KMS-11 (cell line): ENCODE measurements around the gene SLC25A13.

Source experiments
- H2AFZ ChIP-seq: fragments of 200-600 bp; sonication (generic); 2 replicates; pipeline ENCODE4 v1.6.1; 2016; ENCODE audit warnings: antibody characterized with exemption, mixed run types, low read depth
- H3K27ac ChIP-seq: fragments of 200-600 bp; sonication (generic); 2 replicates; pipeline ENCODE4 v1.6.1; 2016; ENCODE audit warnings: mild to moderate bottlenecking, mixed run types
- H3K27me3 ChIP-seq: fragments of 200-600 bp; sonication (generic); 2 replicates; pipeline ENCODE4 v1.6.1; 2017; ENCODE audit warnings: mild to moderate bottlenecking, low read depth, mixed run types, moderate library complexity; ENCODE audit not compliant: insufficient read depth
- H3K36me3 ChIP-seq: fragments of 200-600 bp; sonication (generic); 2 replicates; pipeline ENCODE4 v1.6.1; 2017; ENCODE audit warnings: mild to moderate bottlenecking, mixed run types; ENCODE audit not compliant: insufficient read depth
- H3K4me1 ChIP-seq: fragments of 200-600 bp; sonication (generic); 2 replicates; pipeline ENCODE4 v1.6.1; 2016; ENCODE audit warnings: mild to moderate bottlenecking, low read depth, mixed run types; ENCODE audit not compliant: poor library complexity, severe bottlenecking
- H3K4me2 ChIP-seq: fragments of 200-600 bp; sonication (generic); 2 replicates; pipeline ENCODE4 v1.7.0; 2016; ENCODE audit warnings: mild to moderate bottlenecking, mixed run types
- H3K4me3 ChIP-seq: fragments of 200-600 bp; sonication (generic); IDR thresholded peaks from 2 replicates; pipeline ENCODE4 v1.6.1; 2017; ENCODE audit warnings: low read depth, low read length, mixed read lengths; ENCODE audit not compliant: insufficient read depth
- H3K79me2 ChIP-seq: fragments of 200-600 bp; sonication (generic); 2 replicates; pipeline ENCODE4 v1.6.1; 2016; ENCODE audit warnings: low read depth, mixed run types; ENCODE audit not compliant: insufficient read depth
- H3K9ac ChIP-seq: fragments of 200-600 bp; sonication (generic); 2 replicates; pipeline ENCODE4 v1.6.1; 2016; ENCODE audit warnings: mild to moderate bottlenecking, mixed run types
- H4K20me1 ChIP-seq: fragments of 200-600 bp; sonication (generic); 2 replicates; pipeline ENCODE4 v1.6.1; 2016; ENCODE audit warnings: mild to moderate bottlenecking, mixed run types; ENCODE audit not compliant: insufficient read depth
- TF ChIP-seq, protein P1 (sequence below): fragments of 200-600 bp; sonication (generic); conservative IDR thresholded peaks from 2 replicates; pipeline ENCODE4 v1.6.1; 2017; ENCODE audit warnings: low read depth, mild to moderate bottlenecking, antibody characterized with exemption, low read length, moderate library complexity, mixed read lengths

SLC25A13 gene

DNA sequence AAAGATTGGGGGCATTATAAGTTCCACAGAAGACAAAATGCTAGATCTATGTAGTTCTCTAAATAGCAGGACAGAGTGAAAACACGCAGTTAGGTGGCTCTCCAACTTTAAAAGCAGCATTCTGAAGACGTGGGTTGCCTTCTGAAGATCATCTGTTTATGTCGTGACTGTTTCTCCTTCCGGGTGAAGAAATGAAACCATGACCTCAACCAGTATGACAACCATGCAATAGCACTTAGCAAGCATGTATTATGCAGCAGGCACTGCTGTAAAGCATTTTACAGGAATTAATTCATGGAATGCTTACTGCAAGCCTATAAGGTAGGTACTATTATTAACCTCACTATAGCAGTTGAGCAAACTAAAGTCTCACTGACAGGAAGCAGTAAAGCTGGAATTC lies 125.2 kb downstream of the SLC25A13 start:
- H3K9ac ChIP-seq = no peak overlapping the region
- H4K20me1 ChIP-seq = no peaks in the 10 kb centered on the region
- no peaks in the 10 kb centered on the region for H3K27me3 ChIP-seq
- no peaks in the 10 kb centered on the region for H3K4me1 ChIP-seq
- H3K4me3 ChIP-seq = no peak overlapping the region
- H3K79me2 ChIP-seq = no peaks in the 10 kb centered on the region
- no peak overlapping the region for H3K4me2 ChIP-seq
- no peak overlapping the region for H2AFZ ChIP-seq
- no peaks in the 10 kb centered on the region for H3K36me3 ChIP-seq
- H3K27ac ChIP-seq = no peak overlapping the region
- TF ChIP-seq, protein P1, sequence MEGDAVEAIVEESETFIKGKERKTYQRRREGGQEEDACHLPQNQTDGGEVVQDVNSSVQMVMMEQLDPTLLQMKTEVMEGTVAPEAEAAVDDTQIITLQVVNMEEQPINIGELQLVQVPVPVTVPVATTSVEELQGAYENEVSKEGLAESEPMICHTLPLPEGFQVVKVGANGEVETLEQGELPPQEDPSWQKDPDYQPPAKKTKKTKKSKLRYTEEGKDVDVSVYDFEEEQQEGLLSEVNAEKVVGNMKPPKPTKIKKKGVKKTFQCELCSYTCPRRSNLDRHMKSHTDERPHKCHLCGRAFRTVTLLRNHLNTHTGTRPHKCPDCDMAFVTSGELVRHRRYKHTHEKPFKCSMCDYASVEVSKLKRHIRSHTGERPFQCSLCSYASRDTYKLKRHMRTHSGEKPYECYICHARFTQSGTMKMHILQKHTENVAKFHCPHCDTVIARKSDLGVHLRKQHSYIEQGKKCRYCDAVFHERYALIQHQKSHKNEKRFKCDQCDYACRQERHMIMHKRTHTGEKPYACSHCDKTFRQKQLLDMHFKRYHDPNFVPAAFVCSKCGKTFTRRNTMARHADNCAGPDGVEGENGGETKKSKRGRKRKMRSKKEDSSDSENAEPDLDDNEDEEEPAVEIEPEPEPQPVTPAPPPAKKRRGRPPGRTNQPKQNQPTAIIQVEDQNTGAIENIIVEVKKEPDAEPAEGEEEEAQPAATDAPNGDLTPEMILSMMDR = no peak

DNA sequence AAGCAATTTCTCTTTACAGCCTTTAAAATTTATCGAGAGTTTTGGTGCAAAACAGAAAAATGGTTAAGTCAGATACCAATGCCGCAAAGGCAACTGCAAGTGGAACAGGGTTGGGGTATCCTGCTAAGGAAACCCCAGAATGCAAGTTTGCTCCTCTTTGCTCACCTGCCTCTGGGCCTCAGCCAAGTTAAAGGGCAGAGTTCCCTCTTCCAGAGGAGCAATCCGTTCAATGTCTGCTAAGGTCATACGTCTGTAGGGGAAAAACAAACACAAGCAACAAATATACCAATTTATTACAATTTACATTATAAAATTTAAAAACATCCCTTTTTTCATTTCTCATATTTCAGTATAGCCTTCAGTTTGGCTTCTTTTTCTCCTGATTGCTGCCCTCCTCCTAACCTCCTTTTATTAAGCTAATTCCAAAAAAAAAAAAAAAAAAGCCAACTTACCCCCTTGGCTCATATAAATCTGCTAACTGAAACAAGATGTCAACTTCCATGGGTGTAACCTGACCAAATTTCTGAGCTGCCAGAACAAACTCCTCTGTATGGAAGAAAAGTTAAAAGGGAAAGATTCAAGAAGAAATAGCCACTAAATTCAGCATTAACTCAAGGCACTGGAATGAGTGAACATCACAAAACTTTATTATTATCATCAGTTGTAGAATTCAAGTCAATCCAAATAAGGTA lies 132.6 kb downstream of the SLC25A13 start:
- H4K20me1 ChIP-seq = no peaks in the 10 kb centered on the region
- TF ChIP-seq, protein P1 = no peak
- H3K4me1 ChIP-seq = no peaks in the 10 kb centered on the region
- no peak overlapping the region for H3K4me2 ChIP-seq
- no peak overlapping the region for H3K9ac ChIP-seq
- H3K27ac ChIP-seq = no peak overlapping the region
- H3K27me3 ChIP-seq = no peaks in the 10 kb centered on the region
- no peaks in the 10 kb centered on the region for H3K79me2 ChIP-seq
- H2AFZ ChIP-seq = no peak overlapping the region
- H3K36me3 ChIP-seq = no peaks in the 10 kb centered on the region
- H3K4me3 ChIP-seq = no peak overlapping the region

DNA sequence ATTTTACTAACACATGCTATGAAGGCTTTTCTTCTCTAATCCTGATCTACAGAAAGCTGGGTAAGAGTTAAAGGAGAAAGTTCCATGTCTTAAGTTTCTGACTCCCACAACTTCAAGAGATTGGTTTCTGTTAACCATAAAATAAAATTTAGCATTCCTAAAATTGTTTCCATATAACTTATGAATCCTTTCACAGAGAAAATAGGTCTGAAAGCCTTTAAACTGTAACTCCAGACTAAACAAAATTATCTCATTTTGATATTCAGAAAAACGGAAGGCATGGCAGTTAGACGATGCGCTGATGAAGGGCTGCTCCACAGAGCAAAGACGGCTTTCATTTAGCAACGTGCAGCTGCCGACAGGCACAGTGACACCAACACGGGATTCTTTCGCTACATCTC lies 133.3 kb downstream of the SLC25A13 start:
- H3K4me1 ChIP-seq = no peaks in the 10 kb centered on the region
- TF ChIP-seq, protein P1 = no peak
- no peak overlapping the region for H2AFZ ChIP-seq
- H4K20me1 ChIP-seq = no peaks in the 10 kb centered on the region
- no peak overlapping the region for H3K27ac ChIP-seq
- H3K9ac ChIP-seq = no peak overlapping the region
- no peaks in the 10 kb centered on the region for H3K27me3 ChIP-seq
- H3K79me2 ChIP-seq = no peaks in the 10 kb centered on the region
- H3K4me2 ChIP-seq = no peak overlapping the region
- H3K4me3 ChIP-seq = no peak overlapping the region
- H3K36me3 ChIP-seq = no peaks in the 10 kb centered on the region

DNA sequence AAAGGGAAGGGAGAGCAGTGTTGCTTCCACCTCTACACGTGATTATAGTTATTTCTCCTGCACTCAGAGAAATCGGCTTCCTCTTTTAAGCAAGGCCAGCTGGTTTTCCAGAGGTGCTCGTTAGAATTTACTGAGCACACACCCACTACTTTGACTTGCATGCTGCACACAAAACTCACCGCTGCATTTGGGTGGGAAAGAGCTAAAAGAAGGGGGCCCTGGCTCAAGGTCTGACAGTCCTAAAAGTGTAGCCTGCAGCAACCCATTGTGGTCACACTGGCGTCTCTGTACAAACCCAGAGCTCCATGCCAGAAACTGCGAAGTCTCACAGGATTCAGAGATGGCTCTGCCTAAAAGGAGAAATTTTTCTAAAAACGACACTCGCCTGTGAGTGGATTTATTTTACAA lies 133.7 kb downstream of the SLC25A13 start:
- Histone ChIP-seq H3K4me3 (no peak overlapping the region), H3K4me1 (no peaks in the 10 kb centered on the region), H3K4me2 (no peak overlapping the region), H3K79me2 (no peaks in the 10 kb centered on the region), H3K27ac (no peak overlapping the region), H3K36me3 (no peaks in the 10 kb centered on the region), H4K20me1 (no peaks in the 10 kb centered on the region), H2AFZ (no peak overlapping the region), H3K27me3 (no peaks in the 10 kb centered on the region), H3K9ac (no peak overlapping the region)
- TF ChIP-seq, protein P1 = no peak
